Endothelial cell of umbilical vein (primary cell): ENCODE results near the gene APBB2.

Source experiments
- FOS ChIP-seq: IDR thresholded peaks from 2 replicates; pipeline ENCODE4 v1.6.1; 2011; ENCODE audit warnings: mild to moderate bottlenecking, low read length, moderate library complexity, borderline replicate concordance; ENCODE audit not compliant: insufficient read depth
- MYC ChIP-seq: IDR thresholded peaks from one replicate; pipeline ENCODE4 v1.6.1; 2011; ENCODE audit warnings: mild to moderate bottlenecking, low read depth, low read length
- POLR2AphosphoS5 ChIP-seq: IDR thresholded peaks from 2 replicates; pipeline ENCODE4 v1.6.1; 2012; ENCODE audit warnings: low read depth, mild to moderate bottlenecking, control low read depth, low read length, moderate library complexity; ENCODE audit not compliant: insufficient read depth
- TF ChIP-seq, protein P1 (sequence below), 2 donors: IDR thresholded peaks; 1 replicate in 1 of 2; 2 replicates in 1 of 2; pipeline ENCODE4 v1.5.1; 2011; ENCODE audit warnings: low read length in 2 of 2, mild to moderate bottlenecking in 2 of 2, moderate library complexity in 2 of 2, control low read depth in 1 of 2, inconsistent platforms in 1 of 2, low read depth in 1 of 2; ENCODE audit not compliant: insufficient read depth in 1 of 2; ENCODE audit errors: extremely low read depth in 1 of 2
- TF ChIP-seq, protein P2 (sequence below): IDR thresholded peaks from 2 replicates; pipeline ENCODE4 v1.6.1; 2011; ENCODE audit not compliant: insufficient read depth, insufficient read length

DNA sequence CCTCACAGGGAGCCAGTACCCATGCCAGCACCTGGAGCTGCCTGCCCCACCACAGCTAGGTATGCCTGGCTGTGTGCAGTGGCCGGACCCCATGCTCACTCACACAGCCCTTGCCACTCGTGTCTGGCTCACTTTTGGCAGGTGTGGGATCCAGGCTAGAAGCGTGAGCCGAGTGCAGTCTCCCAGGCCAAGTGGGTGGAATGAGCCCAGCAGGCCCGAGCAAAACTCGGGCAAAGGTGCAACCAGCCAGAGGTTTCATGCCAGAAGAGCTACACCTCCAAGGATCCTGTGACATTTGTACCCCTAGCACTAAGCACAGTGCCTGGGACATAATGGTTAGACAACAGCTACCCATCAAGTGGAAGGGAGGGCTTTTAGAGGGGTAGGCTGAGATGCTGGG is 246.8 kb downstream of the APBB2 start:
- TF ChIP-seq POLR2AphosphoS5 (no peak), FOS (no peak), MYC (no peak)
- TF ChIP-seq, protein P1, sequence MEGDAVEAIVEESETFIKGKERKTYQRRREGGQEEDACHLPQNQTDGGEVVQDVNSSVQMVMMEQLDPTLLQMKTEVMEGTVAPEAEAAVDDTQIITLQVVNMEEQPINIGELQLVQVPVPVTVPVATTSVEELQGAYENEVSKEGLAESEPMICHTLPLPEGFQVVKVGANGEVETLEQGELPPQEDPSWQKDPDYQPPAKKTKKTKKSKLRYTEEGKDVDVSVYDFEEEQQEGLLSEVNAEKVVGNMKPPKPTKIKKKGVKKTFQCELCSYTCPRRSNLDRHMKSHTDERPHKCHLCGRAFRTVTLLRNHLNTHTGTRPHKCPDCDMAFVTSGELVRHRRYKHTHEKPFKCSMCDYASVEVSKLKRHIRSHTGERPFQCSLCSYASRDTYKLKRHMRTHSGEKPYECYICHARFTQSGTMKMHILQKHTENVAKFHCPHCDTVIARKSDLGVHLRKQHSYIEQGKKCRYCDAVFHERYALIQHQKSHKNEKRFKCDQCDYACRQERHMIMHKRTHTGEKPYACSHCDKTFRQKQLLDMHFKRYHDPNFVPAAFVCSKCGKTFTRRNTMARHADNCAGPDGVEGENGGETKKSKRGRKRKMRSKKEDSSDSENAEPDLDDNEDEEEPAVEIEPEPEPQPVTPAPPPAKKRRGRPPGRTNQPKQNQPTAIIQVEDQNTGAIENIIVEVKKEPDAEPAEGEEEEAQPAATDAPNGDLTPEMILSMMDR (IDR thresholded peaks at IDR 0.05; ENCODE audit: extremely low read depth in 1 of 2, insufficient read depth in 1 of 2, low read depth in 1 of 2, low read length in 2 of 2): no peak
- TF ChIP-seq, protein P2, sequence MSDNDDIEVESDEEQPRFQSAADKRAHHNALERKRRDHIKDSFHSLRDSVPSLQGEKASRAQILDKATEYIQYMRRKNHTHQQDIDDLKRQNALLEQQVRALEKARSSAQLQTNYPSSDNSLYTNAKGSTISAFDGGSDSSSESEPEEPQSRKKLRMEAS: no peak
